ENCODE results near the gene SOS1.

DNA sequence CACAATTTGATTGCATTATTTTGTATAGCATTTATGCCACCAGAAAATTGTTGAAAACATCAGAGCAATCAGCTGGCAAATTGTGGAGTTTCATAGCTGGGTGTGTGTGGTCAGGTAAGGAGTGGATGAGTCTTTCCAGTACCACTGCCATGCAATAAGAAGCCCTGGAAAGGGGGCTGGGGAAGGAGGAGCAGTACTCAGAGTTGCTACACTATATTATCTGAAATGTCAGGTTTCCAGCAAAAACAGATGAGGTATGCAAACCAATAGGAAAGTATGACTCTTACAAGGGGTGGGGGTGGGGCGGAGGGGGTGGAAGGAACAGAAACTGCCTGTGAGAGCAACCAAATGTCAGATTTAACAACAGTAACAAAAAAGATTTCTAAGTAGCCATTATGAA, 112.2 kb downstream of the SOS1 start:
- TF ChIP-seq, protein P1, sequence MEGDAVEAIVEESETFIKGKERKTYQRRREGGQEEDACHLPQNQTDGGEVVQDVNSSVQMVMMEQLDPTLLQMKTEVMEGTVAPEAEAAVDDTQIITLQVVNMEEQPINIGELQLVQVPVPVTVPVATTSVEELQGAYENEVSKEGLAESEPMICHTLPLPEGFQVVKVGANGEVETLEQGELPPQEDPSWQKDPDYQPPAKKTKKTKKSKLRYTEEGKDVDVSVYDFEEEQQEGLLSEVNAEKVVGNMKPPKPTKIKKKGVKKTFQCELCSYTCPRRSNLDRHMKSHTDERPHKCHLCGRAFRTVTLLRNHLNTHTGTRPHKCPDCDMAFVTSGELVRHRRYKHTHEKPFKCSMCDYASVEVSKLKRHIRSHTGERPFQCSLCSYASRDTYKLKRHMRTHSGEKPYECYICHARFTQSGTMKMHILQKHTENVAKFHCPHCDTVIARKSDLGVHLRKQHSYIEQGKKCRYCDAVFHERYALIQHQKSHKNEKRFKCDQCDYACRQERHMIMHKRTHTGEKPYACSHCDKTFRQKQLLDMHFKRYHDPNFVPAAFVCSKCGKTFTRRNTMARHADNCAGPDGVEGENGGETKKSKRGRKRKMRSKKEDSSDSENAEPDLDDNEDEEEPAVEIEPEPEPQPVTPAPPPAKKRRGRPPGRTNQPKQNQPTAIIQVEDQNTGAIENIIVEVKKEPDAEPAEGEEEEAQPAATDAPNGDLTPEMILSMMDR (IDR thresholded peaks at IDR 0.05; ENCODE audit: low read depth, low read length): no peak
- TF ChIP-seq POLR2A (IDR thresholded peaks at IDR 0.05; ENCODE audit: extremely low read depth, insufficient read length): no peak
- TF ChIP-seq, protein P2, sequence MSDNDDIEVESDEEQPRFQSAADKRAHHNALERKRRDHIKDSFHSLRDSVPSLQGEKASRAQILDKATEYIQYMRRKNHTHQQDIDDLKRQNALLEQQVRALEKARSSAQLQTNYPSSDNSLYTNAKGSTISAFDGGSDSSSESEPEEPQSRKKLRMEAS (IDR thresholded peaks at IDR 0.05; ENCODE audit: low read depth, low read length): no peak
